ENCODE measurements around the gene PRAMEF15. TPM values are rescaled to one million over a fixed set of nuclear protein-coding genes. Genes with fewer than 3 reads are reported as not detected.
"Not testable (repeated sequence)": the region's sequence is repeated elsewhere in the genome, so short reads cannot be mapped to it uniquely, and the experiment has no call there.

Gene PRAMEF15
- total and polyA plus RNA-seq, 5 donors: not detected

DNA sequence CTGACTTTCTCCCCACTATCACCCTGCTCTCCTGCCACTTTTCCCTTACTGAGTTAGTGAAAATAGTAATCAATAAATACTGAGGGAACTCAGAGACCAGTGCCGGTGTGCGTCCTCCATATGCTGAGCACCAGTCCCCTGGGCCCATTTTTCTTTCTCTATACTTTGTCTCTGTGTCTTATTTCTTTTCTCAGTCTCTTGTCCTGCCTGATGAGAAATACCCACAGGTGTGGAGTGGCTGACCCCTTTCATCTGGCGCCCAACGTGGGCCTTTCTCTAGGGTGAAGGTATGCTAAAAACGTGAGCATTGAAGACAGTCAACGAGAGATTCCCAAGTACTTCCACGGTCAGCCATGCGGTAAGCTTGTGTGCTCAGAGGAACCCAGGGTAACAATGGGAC, 38.1 kb downstream of the PRAMEF15 start:
- not testable (repeated sequence) for H3K27ac ChIP-seq (ENCODE audit: low read length); H3K9me3 ChIP-seq (ENCODE audit: control insufficient read depth, low read length); H3K4me3 ChIP-seq (ENCODE audit: low read length); DNase-seq; H3K4me1 ChIP-seq (ENCODE audit: control insufficient read depth, insufficient read depth, low read length); ATAC-seq; H3K27me3 ChIP-seq (ENCODE audit: control insufficient read depth, insufficient read depth)
- intact Hi-C loops (cut with DNase I): loop anchor here in 1 of 4 donors (10.0 kb wide), 1 partner anchor 71 kb away; no protein-coding TSS in a partner anchor
- WGBS: 94% methylated on average over 8 of the region's 8 CpGs

DNA sequence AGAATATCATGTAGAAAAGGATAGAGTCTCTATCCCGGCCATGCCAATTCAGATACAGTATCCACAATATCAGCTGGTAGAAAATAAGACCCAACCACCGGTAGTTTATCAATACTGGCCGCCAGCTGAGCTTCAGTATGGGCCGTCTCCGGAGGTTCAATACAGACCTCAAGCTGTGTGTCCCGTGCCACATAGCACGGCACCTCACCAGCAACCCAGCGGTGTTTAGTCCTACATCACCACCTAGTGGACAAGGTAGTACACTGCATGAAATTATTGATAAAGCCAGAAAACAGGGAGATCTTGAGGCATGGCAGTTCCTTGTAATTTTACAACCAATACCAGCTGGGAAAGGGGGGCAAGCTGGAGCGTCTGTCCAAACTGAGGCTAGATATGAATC, 39.1 kb downstream of the PRAMEF15 start:
- not testable (repeated sequence) for H3K9me3 ChIP-seq (ENCODE audit: control insufficient read depth, low read length); ATAC-seq

DNA sequence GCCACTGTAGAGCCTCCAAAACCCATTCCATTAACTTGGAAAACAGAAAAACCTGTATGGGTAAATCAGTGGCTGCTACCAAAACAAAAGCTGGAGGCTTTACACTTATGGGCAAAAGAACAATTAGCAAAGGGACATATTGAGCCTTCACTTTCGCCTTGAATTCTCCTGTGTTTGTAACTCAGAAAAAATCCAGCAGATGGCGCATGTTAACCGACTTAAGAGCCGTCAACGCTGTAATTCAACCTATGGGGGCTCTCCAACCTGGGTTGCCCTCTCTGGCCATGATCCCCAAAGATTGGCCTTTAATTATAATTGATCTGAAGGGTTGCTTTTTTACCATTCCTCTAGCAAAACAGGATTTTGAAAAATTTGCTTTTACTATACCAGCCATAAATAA, 41.4 kb downstream of the PRAMEF15 start:
- not testable (repeated sequence) for H3K27ac ChIP-seq (ENCODE audit: low read length); ATAC-seq
- WGBS: 4% methylated on average over 5 of the region's 5 CpGs

More for the DNA sequence above, 39.1 kb downstream of the PRAMEF15 start:
- not testable (repeated sequence) for DNase-seq; H3K4me1 ChIP-seq (ENCODE audit: control insufficient read depth, insufficient read depth, low read length); H3K27me3 ChIP-seq (ENCODE audit: control insufficient read depth, insufficient read depth); H3K4me3 ChIP-seq (ENCODE audit: low read length); H3K27ac ChIP-seq (ENCODE audit: low read length)
- WGBS: 18% methylated on average over 1 of the region's 9 CpGs
- intact Hi-C loops (cut with DNase I): loop anchor here in 1 of 4 donors (10.0 kb wide), 1 partner anchor 70 kb away; no protein-coding TSS in a partner anchor

GRCh38 chr1:13362364-13362763, 47.0 kb downstream of the PRAMEF15 start:
- intact Hi-C loops (cut with DNase I); DNase-seq; ATAC-seq; H3K4me3 ChIP-seq (ENCODE audit: low read length); H3K27ac ChIP-seq (ENCODE audit: low read length); H3K9me3 ChIP-seq (ENCODE audit: control insufficient read depth, low read length); H3K4me1 ChIP-seq (ENCODE audit: control insufficient read depth, insufficient read depth, low read length); H3K27me3 ChIP-seq (ENCODE audit: control insufficient read depth, insufficient read depth): not testable (repeated sequence)
- 63% methylated on average over 1 of the region's 7 CpGs for WGBS

More for the DNA sequence above, 41.4 kb downstream of the PRAMEF15 start:
- intact Hi-C loops (cut with DNase I): loop anchor here in 1 of 4 donors (10.0 kb wide), 1 partner anchor 68 kb away; no protein-coding TSS in a partner anchor
- H3K4me1 ChIP-seq (ENCODE audit: control insufficient read depth, insufficient read depth, low read length); H3K4me3 ChIP-seq (ENCODE audit: low read length); H3K27me3 ChIP-seq (ENCODE audit: control insufficient read depth, insufficient read depth); DNase-seq; H3K9me3 ChIP-seq (ENCODE audit: control insufficient read depth, low read length): not testable (repeated sequence)

- H3K27ac ChIP-seq (ENCODE audit: low read length); ATAC-seq; intact Hi-C loops (cut with DNase I); H3K4me1 ChIP-seq (ENCODE audit: control insufficient read depth, insufficient read depth, low read length); H3K9me3 ChIP-seq (ENCODE audit: control insufficient read depth, low read length); DNase-seq; H3K27me3 ChIP-seq (ENCODE audit: control insufficient read depth, insufficient read depth); H3K4me3 ChIP-seq (ENCODE audit: low read length): not testable (repeated sequence)
- WGBS: 74% methylated on average over 2 of the region's 4 CpGs
These were observed 49.5 kb downstream of the PRAMEF15 start for GRCh38 chr1:13364928-13365327.

- DNase-seq; H3K9me3 ChIP-seq (ENCODE audit: control insufficient read depth, low read length); H3K27me3 ChIP-seq (ENCODE audit: control insufficient read depth, insufficient read depth); H3K27ac ChIP-seq (ENCODE audit: low read length); intact Hi-C loops (cut with DNase I); ATAC-seq; H3K4me3 ChIP-seq (ENCODE audit: low read length); H3K4me1 ChIP-seq (ENCODE audit: control insufficient read depth, insufficient read depth, low read length): not testable (repeated sequence)
- WGBS: 85% methylated on average over 3 of the region's 3 CpGs
These were observed 51.2 kb downstream of the PRAMEF15 start for GRCh38 chr1:13366536-13366935.

- ATAC-seq; H3K9me3 ChIP-seq (ENCODE audit: control insufficient read depth, low read length); H3K27me3 ChIP-seq (ENCODE audit: control insufficient read depth, insufficient read depth); H3K27ac ChIP-seq (ENCODE audit: low read length); H3K4me1 ChIP-seq (ENCODE audit: control insufficient read depth, insufficient read depth, low read length); intact Hi-C loops (cut with DNase I); H3K4me3 ChIP-seq (ENCODE audit: low read length); DNase-seq: not testable (repeated sequence)
- WGBS: 64% methylated on average over 3 of the region's 4 CpGs
These were observed 53.2 kb downstream of the PRAMEF15 start for GRCh38 chr1:13368544-13368943.

Other genes with a start within 250 kb of the PRAMEF15 start
- not detected for gene PRAMEF25, start 244.8 kb upstream of the PRAMEF15 start, total RNA-seq
- gene PRAMEF25, start 244.8 kb upstream of the PRAMEF15 start, polyA plus RNA-seq: not detected
- not detected for gene HNRNPCL2, start 198.7 kb upstream of the PRAMEF15 start, total RNA-seq
- gene HNRNPCL2, start 198.7 kb upstream of the PRAMEF15 start, polyA plus RNA-seq: not detected
- not detected for gene PRAMEF26, start 159.6 kb upstream of the PRAMEF15 start, total RNA-seq
- not detected for gene PRAMEF26, start 159.6 kb upstream of the PRAMEF15 start, polyA plus RNA-seq
- gene HNRNPCL4, start 149.9 kb upstream of the PRAMEF15 start, total RNA-seq: not detected
- not detected for gene HNRNPCL4, start 149.9 kb upstream of the PRAMEF15 start, polyA plus RNA-seq
- gene PRAMEF9, start 143.7 kb upstream of the PRAMEF15 start, total RNA-seq: not detected
- not detected for gene PRAMEF9, start 143.7 kb upstream of the PRAMEF15 start, polyA plus RNA-seq
- not detected for gene PRAMEF13, start 114.2 kb upstream of the PRAMEF15 start, total RNA-seq
- gene PRAMEF13, start 114.2 kb upstream of the PRAMEF15 start, polyA plus RNA-seq: not detected
- not detected for gene PRAMEF18, start 89.4 kb upstream of the PRAMEF15 start, total RNA-seq
- not detected for gene PRAMEF18, start 89.4 kb upstream of the PRAMEF15 start, polyA plus RNA-seq
- not detected for gene PRAMEF5, start 61.4 kb upstream of the PRAMEF15 start, total RNA-seq
- not detected for gene PRAMEF5, start 61.4 kb upstream of the PRAMEF15 start, polyA plus RNA-seq
- gene PRAMEF8, start 30.4 kb upstream of the PRAMEF15 start, total RNA-seq: not detected
- not detected for gene PRAMEF8, start 30.4 kb upstream of the PRAMEF15 start, polyA plus RNA-seq
- gene PRAMEF33, start 12.0 kb upstream of the PRAMEF15 start, total RNA-seq: not detected
- gene PRAMEF33, start 12.0 kb upstream of the PRAMEF15 start, polyA plus RNA-seq: not detected
- gene PRAMEF14, start 31.6 kb downstream of the PRAMEF15 start, total RNA-seq: not detected
- not detected for gene PRAMEF14, start 31.6 kb downstream of the PRAMEF15 start, polyA plus RNA-seq
- gene PRAMEF19, start 56.4 kb downstream of the PRAMEF15 start, total RNA-seq: not detected
- not detected for gene PRAMEF19, start 56.4 kb downstream of the PRAMEF15 start, polyA plus RNA-seq
- not detected for gene PRAMEF17, start 74.1 kb downstream of the PRAMEF15 start, total RNA-seq
- gene PRAMEF17, start 74.1 kb downstream of the PRAMEF15 start, polyA plus RNA-seq: not detected
- gene PRAMEF20, start 94.9 kb downstream of the PRAMEF15 start, total RNA-seq: not detected
- gene PRAMEF20, start 94.9 kb downstream of the PRAMEF15 start, polyA plus RNA-seq: not detected
- gene LRRC38, start 198.4 kb downstream of the PRAMEF15 start, total RNA-seq: 1 to 10 TPM in 1 of 4 donors, under 1 TPM in 3; 0.23 to 3.9 (median 0.33) TPM
- 0.36 TPM for gene LRRC38, start 198.4 kb downstream of the PRAMEF15 start, polyA plus RNA-seq